Measurements from ENCODE around the gene CD2AP.
A peak's percentile ranks its signal among the peaks of the same experiment; 100 is the strongest.
"Not testable (repeated sequence)": the region's sequence is repeated elsewhere in the genome, so short reads cannot be mapped to it uniquely, and the experiment has no call there.

The CD2AP gene, protein sequence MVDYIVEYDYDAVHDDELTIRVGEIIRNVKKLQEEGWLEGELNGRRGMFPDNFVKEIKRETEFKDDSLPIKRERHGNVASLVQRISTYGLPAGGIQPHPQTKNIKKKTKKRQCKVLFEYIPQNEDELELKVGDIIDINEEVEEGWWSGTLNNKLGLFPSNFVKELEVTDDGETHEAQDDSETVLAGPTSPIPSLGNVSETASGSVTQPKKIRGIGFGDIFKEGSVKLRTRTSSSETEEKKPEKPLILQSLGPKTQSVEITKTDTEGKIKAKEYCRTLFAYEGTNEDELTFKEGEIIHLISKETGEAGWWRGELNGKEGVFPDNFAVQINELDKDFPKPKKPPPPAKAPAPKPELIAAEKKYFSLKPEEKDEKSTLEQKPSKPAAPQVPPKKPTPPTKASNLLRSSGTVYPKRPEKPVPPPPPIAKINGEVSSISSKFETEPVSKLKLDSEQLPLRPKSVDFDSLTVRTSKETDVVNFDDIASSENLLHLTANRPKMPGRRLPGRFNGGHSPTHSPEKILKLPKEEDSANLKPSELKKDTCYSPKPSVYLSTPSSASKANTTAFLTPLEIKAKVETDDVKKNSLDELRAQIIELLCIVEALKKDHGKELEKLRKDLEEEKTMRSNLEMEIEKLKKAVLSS

DNA sequence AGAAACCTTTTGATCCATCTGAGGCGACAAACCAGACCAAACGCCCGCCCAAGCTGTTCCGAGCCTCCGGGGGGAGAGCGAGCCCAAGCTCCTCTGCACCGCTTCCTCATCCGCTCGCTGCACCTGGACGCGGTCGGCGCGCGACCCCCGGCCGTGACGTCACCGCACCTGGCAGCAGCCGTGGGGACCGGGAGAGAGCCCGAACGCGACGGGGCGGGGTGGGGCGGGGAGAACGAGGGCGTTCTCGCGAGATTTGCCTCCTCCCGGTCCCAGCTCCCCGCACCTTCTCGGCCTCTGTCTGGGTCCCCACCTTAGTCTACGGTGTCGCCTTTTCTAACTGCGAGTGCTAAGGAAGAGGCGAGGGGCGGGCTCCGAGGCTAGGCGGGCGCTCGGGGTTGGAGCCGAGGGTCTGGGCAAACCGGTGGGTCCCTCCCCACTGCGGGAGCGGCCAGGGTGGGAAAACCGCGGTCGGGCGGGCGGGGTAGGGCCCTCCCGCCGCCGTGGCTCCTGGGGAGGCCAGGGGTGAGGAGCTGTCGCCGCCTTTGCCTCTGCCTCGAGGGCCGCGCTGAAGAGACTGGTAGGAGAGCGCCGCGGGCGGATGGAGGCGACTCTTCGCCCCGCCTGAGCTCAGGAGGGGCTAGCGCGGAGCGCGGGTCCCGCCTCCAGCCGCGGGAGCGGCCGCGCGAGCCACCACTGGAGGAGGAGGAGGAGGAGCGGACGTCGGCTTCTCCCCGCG, at the start of gene CD2AP:
TSS of gene CD2AP (plus strand) at position 293 of the 736 bp plus-strand sequence. CDS start 456 bp downstream, outside the sequence.
- DNase-seq = peak; percentile 47

DNA sequence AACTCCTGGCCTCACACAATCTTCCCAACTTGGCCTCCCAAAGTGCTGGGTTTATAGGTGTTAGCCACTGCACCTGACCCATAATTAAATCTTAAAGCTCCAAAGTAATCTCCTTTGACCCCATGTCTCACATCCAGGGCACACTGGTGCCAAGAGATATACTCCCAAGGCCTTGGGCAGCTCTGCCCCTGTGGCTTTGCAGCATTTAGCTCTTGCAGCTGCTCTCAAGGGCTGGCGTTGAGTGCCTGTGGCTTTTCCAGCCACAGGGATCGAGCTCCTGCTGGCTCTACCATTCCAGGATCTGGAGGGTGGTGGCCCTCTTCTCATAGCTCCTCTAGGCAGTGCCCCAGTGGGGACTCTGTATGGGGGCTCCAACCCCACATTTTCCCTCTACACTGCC, 49.3 kb upstream of the CD2AP start:
- no peak for DNase-seq

DNA sequence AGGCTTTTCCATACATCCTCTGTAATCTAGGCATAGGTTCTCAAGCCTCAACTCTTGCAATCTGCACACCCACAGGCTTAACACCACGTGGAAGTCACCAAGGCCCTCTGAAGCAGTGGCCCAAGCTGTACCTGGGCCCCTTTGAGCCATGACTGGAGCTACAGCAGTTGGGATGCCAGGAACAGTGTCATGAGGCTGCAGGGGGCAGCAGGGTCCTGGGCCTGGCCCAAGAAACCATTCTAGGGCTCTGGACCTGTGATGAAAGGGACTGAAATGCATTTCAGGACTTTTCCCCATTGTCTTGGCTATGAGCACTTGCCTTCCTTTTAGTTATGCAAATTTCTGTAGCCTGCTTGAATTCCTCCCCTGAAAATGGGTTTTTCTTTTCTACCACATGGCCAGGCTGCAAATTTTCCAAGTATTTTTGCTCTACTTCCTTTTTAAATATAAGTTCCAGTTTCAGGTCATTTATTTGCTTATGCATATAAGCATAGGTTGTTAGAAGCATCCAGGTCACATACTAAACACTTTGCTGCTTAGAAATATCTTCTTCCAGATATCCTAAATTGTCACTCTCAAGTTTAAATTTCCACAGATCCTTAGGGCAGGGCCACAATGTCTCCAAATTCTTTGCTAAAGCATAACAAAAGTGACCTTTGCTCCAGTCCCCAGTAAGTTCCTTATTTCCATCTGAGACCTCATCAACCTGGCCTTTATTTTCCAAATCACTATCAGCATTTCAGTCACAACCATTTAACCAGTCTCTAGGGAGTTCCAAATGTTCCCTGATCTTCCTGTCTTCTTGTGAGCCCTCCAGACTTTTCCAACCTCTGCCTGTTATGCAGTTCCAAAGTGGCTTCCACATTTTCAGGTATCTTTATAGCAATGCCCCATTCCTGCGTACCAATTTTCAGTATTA, 48.6 kb upstream of the CD2AP start:
- no peak for DNase-seq

DNA sequence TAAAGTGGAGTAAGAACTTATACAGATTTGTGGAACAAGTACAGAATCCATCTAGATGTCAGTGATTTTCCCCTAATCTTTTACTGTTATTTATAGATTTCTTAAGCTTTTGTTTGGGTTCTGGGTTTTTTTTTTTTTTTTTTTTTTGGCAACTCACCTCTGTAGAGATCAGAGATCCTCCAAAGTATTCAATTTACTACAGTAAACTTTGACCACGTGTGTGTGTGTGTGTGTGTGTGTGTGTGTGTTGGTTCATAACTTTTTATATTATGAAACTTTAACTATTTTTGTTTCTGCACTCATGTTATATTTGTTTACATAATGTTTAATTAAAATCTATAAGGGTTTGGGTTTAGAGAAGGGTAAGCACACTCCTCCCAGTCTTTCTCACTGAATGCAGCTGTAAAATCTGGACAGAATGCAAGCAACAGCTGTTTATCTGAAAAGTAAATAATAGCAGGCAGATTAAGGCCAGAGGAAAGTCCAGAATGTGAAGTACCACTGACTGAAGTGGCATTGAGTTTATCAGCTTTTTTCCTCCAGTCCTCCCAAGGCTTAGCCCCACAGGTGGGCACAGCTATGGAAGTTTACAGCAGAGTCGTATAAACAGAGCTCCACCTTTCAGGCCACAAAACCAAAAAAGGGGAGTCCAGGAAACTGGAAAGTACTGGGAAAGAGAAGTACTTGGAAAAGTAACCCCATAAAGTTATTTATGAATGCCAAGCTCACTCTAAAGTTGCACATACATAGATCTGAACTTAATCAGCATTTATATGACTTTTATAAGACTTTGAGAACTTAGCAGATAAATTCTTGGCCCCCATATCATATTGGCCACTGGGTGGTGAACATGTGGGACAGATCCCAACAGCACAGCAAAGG, 43.0 kb upstream of the CD2AP start:
- DNase-seq = no peak

DNA sequence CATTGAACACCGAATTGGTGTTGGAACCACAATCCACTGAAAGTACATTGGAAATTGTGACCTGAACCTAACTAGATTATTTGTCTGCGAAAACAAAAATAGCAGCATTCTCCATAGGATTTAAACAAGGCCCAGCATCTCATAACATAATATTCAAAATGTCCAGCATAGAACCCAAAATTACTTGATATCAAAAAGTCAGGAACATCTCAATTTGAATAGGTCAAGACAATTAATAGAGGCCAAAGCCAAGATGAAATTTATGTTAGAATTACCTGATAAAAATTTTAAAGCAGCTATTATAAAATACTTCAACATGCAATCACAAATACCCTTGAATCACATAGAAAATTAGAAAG, 42.4 kb upstream of the CD2AP start:
- DNase-seq = no peak

DNA sequence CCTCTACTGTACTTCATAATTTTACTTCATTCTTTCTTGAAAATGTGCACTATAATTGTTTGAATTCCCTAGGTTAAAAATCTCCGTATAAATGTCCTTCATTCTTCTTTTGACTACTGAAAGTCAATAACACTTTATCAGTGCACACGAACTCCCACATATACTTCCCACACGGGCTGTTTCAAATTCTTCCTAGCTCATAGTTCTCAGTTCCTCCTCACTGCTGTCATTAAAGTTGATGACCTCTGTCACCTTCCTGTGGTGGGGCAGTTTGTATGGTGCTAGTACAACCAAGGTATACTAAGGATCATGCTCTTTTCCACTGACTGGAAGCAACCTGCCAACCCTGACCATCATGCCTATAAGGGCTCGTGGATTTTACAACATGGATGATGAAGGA, 40.0 kb upstream of the CD2AP start:
- DNase-seq = no peak

DNA sequence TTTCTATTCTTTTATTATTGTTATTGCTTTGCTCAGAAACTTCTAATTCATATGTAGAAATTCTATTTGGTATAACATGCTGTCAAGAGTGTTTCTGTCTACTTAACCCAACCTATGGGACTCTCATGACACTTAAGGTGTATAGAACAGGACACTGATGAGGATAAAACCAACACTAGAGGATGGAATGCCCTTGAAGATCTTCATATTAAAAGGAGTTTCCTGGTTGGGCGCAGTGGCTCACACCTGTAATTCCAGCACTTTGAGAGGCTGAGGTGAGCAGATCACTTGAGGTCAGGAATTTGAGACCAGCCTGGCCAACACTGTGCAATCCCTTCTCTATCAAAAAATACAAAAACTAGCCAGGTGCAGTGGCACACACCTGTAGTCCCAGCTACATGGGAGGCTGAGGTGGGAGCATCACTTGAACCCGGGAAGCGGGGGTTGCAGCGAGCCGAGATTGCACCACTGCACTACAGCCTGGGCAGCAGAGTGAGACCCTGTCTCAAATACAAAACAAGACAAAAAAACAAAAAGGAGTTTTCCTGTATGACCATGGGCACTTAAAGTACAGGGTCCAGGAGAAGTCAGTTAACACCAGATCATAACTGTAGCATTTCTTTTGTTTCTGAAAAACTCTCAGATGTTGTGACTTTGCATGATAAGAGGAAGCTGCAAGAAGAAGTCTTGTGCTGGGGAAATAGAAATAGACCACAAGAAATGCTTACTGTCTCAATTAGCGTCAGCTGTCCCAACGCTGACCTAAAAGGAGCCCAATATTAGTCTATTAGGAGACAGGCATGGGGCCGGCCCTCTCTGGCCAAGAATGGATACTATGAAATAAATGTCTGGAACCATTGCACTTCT, 38.9 kb upstream of the CD2AP start:
- DNase-seq = no peak

DNA sequence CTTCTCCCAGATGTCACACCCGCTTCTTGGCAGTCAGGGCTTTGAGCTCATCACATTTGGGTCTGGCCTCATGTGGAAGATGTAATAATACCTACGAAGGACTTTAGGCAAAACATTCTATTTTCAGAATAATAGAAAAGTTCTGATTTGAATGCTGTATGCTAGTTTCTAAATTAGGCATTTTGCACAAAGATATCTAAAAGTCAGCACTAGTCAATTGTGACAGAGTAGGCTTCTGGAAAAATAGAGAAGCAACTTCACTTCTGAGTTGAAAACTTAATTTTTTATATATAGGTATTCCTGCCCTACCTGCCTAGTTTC, 38.3 kb upstream of the CD2AP start:
- no peak for DNase-seq

DNA sequence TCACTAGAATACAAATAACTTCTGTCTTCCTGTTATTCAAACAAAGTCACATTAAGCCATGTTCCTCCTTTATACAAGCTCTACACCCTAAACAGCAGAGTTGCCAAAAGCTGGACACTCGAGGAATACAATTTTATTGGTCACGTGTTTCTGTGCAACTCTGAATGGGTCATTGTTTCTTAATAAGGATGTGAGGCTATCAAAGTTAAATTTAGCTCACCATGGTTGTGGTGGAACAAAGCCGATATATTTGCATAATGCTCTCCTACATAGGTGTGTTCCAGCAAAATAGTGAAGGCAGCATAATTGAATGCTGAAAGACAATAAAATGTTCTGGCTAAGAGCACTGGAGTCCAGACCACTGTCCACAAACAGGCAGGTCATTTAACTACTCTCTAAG, 36.9 kb upstream of the CD2AP start:
- no peak for DNase-seq

DNA sequence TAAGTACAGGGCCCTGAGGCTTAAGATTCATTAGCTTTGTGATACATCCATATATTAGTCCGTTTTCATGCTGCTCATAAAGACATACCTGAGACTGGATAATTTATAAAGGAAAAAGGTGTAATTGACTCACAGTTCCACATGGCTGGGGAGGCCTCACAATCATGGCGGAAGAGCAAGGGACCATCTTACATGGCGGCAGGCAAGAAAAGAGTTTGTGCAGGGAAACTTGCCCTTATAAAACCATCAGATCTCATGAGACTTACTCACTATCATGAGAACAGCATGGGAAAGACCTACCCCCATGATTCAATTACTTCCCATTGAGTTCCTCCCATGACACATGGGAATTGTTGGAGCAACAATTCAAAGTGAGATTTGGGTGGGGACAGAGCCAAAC, 32.6 kb upstream of the CD2AP start:
- DNase-seq = not testable (repeated sequence)

DNA sequence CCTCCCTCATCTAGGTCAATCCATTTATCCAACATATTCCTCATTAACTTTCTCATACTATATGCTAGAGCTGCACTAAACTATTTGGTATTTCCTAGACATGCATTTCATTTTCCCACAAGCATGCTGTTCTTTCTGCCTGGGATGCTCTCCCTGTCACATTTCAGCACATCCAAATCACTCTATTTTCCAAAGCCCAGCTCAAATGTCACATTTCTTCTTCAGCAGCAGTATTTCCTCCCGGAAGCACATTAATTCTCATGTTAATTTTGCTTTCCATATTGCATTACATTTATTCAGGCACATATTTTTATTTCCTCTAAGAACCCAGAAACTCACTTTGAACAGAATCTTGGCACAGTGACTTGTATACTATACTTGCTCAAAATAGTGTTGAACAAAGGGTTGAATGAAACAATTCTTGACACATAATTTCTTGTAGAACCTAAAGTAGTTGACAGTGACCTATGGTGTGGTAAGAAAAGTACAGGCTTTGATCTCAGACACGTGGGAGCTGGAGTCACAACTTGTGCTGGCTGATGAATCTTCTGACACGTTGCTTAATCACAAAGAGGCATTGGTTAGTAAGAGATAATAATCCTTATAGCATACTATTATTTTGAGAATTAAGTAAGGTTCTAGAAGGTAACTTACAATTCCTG, 30.8 kb upstream of the CD2AP start:
- no peak for DNase-seq

DNA sequence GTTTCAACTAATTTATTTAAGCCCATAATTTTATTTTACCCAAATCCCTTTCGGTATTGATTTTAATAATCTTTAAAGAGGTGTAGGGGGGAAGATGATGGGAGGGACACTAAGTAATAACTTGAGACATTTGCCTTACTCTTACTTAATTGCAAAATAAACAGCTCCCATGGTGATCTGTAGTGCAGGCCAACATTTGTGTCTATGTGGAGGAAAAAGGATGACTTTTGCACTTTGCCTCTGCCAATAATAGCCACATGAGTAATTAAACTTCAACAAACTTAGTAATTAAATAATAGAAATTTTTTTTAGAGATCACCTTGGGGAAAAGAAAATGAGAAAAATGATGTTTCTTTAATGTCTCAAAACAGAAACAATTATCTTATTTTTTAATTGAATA, 29.9 kb upstream of the CD2AP start:
- DNase-seq = no peak

DNA sequence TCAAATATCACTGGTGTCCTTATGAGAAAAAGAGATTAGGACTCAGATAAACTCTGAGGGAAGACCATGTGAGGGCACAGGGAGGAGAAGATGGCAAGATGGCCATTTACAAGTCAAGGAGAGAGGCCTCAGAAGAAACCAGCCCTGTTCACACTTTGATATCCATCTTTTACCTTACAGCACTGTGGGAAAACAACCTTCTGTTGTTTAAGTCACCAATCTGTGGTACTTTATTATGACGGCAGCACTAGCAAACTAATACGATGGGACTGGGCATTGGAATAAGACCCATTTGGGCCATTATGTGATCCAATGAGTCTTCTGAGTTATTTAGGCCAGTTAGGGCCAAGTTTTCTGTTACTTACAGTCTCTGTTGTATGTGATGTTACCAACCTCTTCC, 26.4 kb upstream of the CD2AP start:
- DNase-seq = no peak

DNA sequence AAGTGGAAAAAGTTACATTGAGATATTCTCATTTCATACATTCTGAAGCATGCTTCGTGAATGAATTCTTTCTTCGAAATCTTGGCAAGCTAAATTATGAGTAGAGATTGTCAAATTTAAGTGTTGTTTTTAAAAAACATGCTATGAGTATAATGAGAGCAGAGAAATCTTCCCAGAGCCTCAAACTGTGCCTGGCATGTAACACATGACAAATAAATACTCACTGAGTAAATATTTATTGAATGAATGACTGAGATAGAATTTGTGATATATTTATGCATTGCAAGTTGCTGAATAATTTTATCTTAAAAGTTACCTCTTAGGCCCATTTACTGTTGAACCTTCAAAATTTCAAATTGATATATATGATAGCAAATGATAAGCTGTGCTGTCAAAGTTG, 24.7 kb upstream of the CD2AP start:
- DNase-seq = no peak

DNA sequence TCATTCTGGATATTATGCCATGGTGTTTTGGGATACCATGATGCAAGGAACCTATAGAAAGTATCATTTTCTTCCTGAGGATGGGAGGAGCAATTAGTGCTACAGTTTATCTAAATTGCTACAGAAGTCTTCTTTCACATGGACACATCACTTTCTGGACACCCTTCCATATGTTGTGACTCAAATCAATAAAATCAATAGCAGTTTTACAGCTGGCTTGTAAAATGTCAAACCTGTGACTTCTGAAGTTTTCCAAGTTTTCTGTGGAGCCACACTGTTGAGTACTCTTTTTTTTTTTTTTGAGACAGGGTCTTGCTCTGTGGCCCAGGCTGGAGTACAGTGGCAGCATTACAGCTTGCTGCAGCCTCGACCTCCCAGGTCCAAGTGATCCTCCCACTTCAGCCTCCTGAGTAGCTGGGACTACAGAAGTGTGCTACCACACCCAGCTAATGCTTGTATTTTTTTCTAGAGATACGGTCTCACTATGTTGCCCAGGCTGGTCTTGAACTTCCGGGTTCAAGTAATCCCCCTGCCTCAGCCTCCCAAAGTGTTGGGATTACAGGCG, 24.1 kb upstream of the CD2AP start:
- DNase-seq = no peak

DNA sequence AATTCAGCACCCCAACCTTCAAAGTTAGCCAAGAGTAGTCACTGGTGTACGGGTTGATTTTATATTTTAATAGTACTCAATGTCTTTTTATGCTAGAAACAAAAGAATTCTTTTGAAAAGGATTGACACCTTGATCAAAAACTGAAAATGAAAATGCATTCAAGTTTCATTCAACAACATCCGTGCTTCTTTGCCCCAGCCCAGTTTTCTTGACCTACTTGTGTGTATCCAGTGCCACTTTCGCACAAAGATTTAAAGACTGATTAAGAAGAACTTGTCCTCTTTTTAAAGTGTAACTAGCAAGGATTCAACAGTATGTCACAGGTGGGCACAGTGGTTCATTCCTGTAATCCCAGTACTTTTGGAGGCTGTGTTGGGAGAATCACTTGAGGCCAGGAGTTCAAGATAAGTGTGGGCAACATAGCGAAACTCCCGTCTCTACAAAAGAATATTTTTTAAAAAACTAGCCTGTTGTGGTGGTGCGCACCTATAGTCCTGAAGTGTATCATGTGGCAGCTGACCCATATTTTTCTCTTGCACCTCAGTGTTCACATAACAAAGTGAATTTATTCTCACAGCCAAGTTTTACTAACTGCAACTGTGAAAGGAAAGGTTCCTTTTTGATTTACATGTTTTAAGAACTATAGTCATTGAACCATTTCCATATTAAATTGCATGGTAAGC, 22.7 kb upstream of the CD2AP start:
- DNase-seq = no peak

DNA sequence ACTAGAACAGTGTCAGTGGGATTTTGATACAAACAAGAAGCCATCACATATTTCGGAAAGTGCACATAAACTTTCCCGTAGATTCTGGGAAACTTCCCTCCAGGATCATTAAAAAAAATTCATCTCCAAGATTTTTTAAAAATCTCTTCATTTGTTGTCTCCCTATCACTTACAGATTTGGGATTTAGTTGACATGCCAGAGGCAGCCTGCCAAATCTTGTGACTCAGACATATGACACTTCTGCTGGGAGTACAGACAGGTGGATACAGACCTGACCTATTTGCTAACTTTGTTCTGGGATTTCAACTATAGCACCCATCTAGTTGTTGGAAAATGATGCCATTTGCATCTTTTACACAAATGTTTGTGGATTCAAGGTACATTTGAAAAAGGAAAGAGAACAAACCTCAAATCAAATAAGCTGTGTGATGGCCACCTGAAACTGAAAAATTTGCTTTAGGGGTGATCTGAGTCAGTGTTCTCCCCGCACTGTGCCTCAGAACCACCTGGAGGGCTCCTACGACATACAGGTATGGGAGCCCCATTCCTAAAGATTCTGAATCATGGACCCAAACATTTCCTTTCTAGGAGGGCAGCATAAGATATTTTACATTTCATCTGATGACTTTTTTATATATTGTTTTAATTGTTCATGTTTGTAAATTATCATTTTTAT, 21.9 kb upstream of the CD2AP start:
- DNase-seq = no peak

DNA sequence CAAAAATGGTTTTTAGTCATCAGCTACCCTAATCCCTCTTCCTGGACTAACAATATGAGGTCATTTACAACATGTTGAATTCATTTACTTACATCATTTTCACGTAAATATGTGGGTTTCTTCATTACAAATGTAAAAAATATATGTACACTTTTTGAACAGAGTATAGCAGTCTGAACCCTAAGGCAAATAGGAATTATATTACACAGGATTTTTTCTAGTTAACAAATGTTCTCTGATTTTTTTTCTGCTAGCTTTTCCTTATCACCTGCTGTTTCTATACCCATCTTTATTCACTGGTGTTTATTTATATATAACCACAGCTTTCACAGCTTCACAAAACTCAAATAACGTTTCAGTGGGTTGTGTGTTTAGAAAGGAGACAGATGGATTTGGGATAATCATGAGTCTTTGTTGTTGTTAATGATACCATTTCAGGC, 21.0 kb upstream of the CD2AP start:
- DNase-seq = no peak

DNA sequence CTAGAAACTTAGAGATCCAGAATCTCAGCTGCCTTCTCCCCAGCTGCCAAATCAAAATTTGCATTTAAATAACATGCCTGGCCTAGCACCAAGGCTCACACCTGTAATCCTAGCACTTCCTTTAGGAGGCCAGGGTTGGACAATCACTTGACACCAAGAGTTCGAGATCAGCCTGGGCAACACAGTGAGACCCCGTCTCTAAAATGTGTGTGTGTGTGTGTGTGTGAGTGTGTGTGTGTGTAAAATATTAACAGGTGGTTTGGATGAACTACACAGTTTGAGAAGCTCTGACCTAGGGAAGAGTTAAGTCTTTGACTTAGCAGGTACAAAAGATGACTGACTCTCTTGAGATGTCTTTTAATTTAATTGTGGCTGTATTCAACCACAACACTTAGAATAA, 20.2 kb upstream of the CD2AP start:
- DNase-seq = no peak

Data from NCI-H1694 treated with DMSO at 0.1 percent for 48 hours (cell line).